Measurements from ENCODE around the gene SLC4A1. TPM values are rescaled to one million over a fixed set of nuclear protein-coding genes. Genes with fewer than 3 reads are reported as not detected.

The SLC4A1 gene
- polyA plus RNA-seq, 1 of the 3 experiments (the other 2 are of a cell fraction): not detected

GRCh38 chr17:44307387-44308186 is 39.7 kb upstream of the SLC4A1 start (continued):
- peak; percentile 44; the same call in 1 of the 2 replicates for TF ChIP-seq MXI1 (IDR thresholded peaks at IDR 0.05; ENCODE audit: low read depth, low read length)
- TF ChIP-seq NRF1 (IDR thresholded peaks at IDR 0.05; ENCODE audit: low read depth, low read length): 0 out of 2 replicates have a peak, but pooled peaks have one; percentile 41
- TF ChIP-seq TCF12 (IDR thresholded peaks at IDR 0.05): peak; percentile 13; the same call in 1 of the 2 replicates
- no peak; the same call in 1 of the 2 replicates for TF ChIP-seq FOXJ3 (CRISPR knock-in tag; IDR thresholded peaks at IDR 0.05)
- TF ChIP-seq FOSL2 (IDR thresholded peaks at IDR 0.05; ENCODE audit: borderline replicate concordance, low read depth): no peak
- no peak for TF ChIP-seq MEF2A (IDR thresholded peaks at IDR 0.05; ENCODE audit: borderline replicate concordance, low read depth)

- no peaks in the 10 kb centered on the region for H3K9me2 ChIP-seq
- CTCF ChIA-PET: interaction anchor here (1.5 kb wide), 1 partner anchor 12 kb away, joined by 5 read pairs; no protein-coding TSS in a partner anchor
- H3K9me3 ChIP-seq: no peaks in the 10 kb centered on the region
- TF ChIP-seq NFIC (IDR thresholded peaks at IDR 0.05; ENCODE audit: borderline replicate concordance) (no peak), NRF1 (IDR thresholded peaks at IDR 0.05; ENCODE audit: low read depth, low read length) (no peak), SMC3 (IDR thresholded peaks at IDR 0.05; ENCODE audit: low read depth, low read length) (no peak), GABPA (IDR thresholded peaks at IDR 0.05; ENCODE audit: low read depth) (no peak), TAF1 (IDR thresholded peaks at IDR 0.05; ENCODE audit: borderline replicate concordance, low read depth, low read length) (no peak), CTCF (IDR thresholded peaks at IDR 0.05) (no peak), RFX5 (IDR thresholded peaks at IDR 0.05; ENCODE audit: low read length) (no peak), TEAD4 (IDR thresholded peaks at IDR 0.05; ENCODE audit: borderline replicate concordance, insufficient read depth) (no peak), REST (IDR thresholded peaks at IDR 0.05; ENCODE audit: low read depth, low read length) (no peak), IRF3 (IDR thresholded peaks at IDR 0.05; ENCODE audit: low read depth, low read length) (no peak), FOSL2 (IDR thresholded peaks at IDR 0.05; ENCODE audit: borderline replicate concordance, low read depth) (no peak)
- no peaks in the 10 kb centered on the region for H4K20me1 ChIP-seq (ENCODE audit: insufficient read depth)
- H3K27ac ChIP-seq (ENCODE audit: low read depth in 2 of 2, low read length in 1 of 2): no peak overlapping the region
- no peaks in the 10 kb centered on the region for H3F3A ChIP-seq (replicated peaks; ENCODE audit: insufficient read depth)
- H3K27me3 ChIP-seq (ENCODE audit: insufficient read depth): no peaks in the 10 kb centered on the region
- H2AFZ ChIP-seq (ENCODE audit: low read depth): no peak overlapping the region
- H3K36me3 ChIP-seq (replicated peaks in 1 of 2; ENCODE audit: control insufficient read depth in 1 of 2, insufficient read depth in 2 of 2, low read length in 1 of 2): no peaks in the 10 kb centered on the region
- no peak overlapping the region for H3K4me3 ChIP-seq (ENCODE audit: low read depth in 2 of 2, low read length in 1 of 2)
- H3K9ac ChIP-seq: no peak overlapping the region
- peaks cover 0 to 12% of the 10 kb centered on the region in 2 experiments; a peak in 1 of 4 replicates for H3K4me1 ChIP-seq (ENCODE audit: control insufficient read depth in 1 of 2, insufficient read depth in 2 of 2, low read depth in 1 of 2, low read length in 1 of 2)
- no peak overlapping the region for H3K4me2 ChIP-seq
- H3K79me2 ChIP-seq (ENCODE audit: insufficient read depth): no peaks in the 10 kb centered on the region
- POLR2A ChIA-PET: no interaction called here
- no peak for DNase-seq
Measured at GRCh38 chr17:44304651-44305050, 36.7 kb upstream of the SLC4A1 start.
